ENCODE data around the gene LASP1NB.

The LASP1NB gene

GRCh38 chr17:38888842-38889241 is 36.6 kb upstream of the LASP1NB start:
- Histone ChIP-seq H3K9me2 (no peaks in the 10 kb centered on the region), H2AFZ (ENCODE audit: low read depth) (no peak overlapping the region), H3K36me3 (replicated peaks in 1 of 2; ENCODE audit: control insufficient read depth in 1 of 2, insufficient read depth in 2 of 2, low read length in 1 of 2) (peaks cover 44 to 51% of the 10 kb centered on the region in 2 experiments), H3F3A (replicated peaks; ENCODE audit: insufficient read depth) (peaks cover 7% of the 10 kb centered on the region), H3K27ac (ENCODE audit: low read depth in 2 of 2, low read length in 1 of 2) (no peak overlapping the region), H3K4me3 (ENCODE audit: low read depth in 2 of 2, low read length in 1 of 2) (no peak overlapping the region), H3K4me2 (no peak overlapping the region), H3K79me2 (ENCODE audit: insufficient read depth) (peaks cover 96% of the 10 kb centered on the region), H3K9ac (no peak overlapping the region), H3K9me3 (no peaks in the 10 kb centered on the region), H4K20me1 (ENCODE audit: insufficient read depth) (peaks cover 91% of the 10 kb centered on the region), H3K27me3 (ENCODE audit: insufficient read depth) (no peaks in the 10 kb centered on the region), H3K4me1 (ENCODE audit: control insufficient read depth in 1 of 2, insufficient read depth in 2 of 2, low read depth in 1 of 2, low read length in 1 of 2) (peaks cover 5 to 20% of the 10 kb centered on the region in 2 experiments; a peak in 2 of 4 replicates)
- DNase-seq, result no peak
- no peak for TF ChIP-seq MXI1 (IDR thresholded peaks at IDR 0.05; ENCODE audit: low read depth, low read length)
- TF ChIP-seq FOXJ3 (CRISPR knock-in tag; IDR thresholded peaks at IDR 0.05), result no peak
- TF ChIP-seq, protein P1, sequence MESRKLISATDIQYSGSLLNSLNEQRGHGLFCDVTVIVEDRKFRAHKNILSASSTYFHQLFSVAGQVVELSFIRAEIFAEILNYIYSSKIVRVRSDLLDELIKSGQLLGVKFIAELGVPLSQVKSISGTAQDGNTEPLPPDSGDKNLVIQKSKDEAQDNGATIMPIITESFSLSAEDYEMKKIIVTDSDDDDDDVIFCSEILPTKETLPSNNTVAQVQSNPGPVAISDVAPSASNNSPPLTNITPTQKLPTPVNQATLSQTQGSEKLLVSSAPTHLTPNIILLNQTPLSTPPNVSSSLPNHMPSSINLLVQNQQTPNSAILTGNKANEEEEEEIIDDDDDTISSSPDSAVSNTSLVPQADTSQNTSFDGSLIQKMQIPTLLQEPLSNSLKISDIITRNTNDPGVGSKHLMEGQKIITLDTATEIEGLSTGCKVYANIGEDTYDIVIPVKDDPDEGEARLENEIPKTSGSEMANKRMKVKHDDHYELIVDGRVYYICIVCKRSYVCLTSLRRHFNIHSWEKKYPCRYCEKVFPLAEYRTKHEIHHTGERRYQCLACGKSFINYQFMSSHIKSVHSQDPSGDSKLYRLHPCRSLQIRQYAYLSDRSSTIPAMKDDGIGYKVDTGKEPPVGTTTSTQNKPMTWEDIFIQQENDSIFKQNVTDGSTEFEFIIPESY (IDR thresholded peaks at IDR 0.05; ENCODE audit: borderline replicate concordance, low read depth), result no peak
- no peak for TF ChIP-seq JUND (IDR thresholded peaks at IDR 0.05)
- TF ChIP-seq EZH2phosphoT487 (IDR thresholded peaks at IDR 0.05; ENCODE audit: borderline replicate concordance, low read depth), result no peak
- no peak for TF ChIP-seq RXRA (IDR thresholded peaks at IDR 0.05; ENCODE audit: borderline replicate concordance, low read depth)
- TF ChIP-seq YY1 (IDR thresholded peaks at IDR 0.05; ENCODE audit: low read depth), result no peak
- TF ChIP-seq TCF12 (IDR thresholded peaks at IDR 0.05), result no peak
- no peak for TF ChIP-seq NFIC (IDR thresholded peaks at IDR 0.05; ENCODE audit: borderline replicate concordance)
- no peak for TF ChIP-seq GABPA (IDR thresholded peaks at IDR 0.05; ENCODE audit: low read depth)
- no peak for TF ChIP-seq FOXM1 (IDR thresholded peaks at IDR 0.05; ENCODE audit: low read depth)
- WGBS (ENCODE audit: low lambda C conversion rate), result 87% methylated on average over 8 of the region's 9 CpGs
- POLR2A ChIA-PET, result no interaction called here
- CTCF ChIA-PET, result no interaction called here

GRCh38 chr17:38889745-38890409 is 35.5 kb upstream of the LASP1NB start:
- H3F3A ChIP-seq (replicated peaks; ENCODE audit: insufficient read depth), result peaks cover 7% of the 10 kb centered on the region
- ChIA-PET POLR2A (no interaction called here), CTCF (no interaction called here)
- TF ChIP-seq EZH2phosphoT487 (IDR thresholded peaks at IDR 0.05; ENCODE audit: borderline replicate concordance, low read depth), result no peak
- TF ChIP-seq, protein P2, sequence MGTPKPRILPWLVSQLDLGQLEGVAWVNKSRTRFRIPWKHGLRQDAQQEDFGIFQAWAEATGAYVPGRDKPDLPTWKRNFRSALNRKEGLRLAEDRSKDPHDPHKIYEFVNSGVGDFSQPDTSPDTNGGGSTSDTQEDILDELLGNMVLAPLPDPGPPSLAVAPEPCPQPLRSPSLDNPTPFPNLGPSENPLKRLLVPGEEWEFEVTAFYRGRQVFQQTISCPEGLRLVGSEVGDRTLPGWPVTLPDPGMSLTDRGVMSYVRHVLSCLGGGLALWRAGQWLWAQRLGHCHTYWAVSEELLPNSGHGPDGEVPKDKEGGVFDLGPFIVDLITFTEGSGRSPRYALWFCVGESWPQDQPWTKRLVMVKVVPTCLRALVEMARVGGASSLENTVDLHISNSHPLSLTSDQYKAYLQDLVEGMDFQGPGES (IDR thresholded peaks at IDR 0.05; ENCODE audit: low read depth, low read length), result no peak
- TF ChIP-seq, protein P3, sequence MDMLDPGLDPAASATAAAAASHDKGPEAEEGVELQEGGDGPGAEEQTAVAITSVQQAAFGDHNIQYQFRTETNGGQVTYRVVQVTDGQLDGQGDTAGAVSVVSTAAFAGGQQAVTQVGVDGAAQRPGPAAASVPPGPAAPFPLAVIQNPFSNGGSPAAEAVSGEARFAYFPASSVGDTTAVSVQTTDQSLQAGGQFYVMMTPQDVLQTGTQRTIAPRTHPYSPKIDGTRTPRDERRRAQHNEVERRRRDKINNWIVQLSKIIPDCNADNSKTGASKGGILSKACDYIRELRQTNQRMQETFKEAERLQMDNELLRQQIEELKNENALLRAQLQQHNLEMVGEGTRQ (IDR thresholded peaks at IDR 0.05; ENCODE audit: borderline replicate concordance, low read depth, low read length), result no peak
- no peak for TF ChIP-seq RAD21 (IDR thresholded peaks at IDR 0.05; ENCODE audit: low read length)
- TF ChIP-seq, protein P1 (IDR thresholded peaks at IDR 0.05; ENCODE audit: borderline replicate concordance, low read depth), result no peak
- TF ChIP-seq TCF12 (IDR thresholded peaks at IDR 0.05), result no peak
- no peak for TF ChIP-seq YY1 (IDR thresholded peaks at IDR 0.05; ENCODE audit: low read depth)
- no peaks in the 10 kb centered on the region for H3K9me3 ChIP-seq
- no peak overlapping the region for H3K4me2 ChIP-seq
- peaks cover 89% of the 10 kb centered on the region for H3K79me2 ChIP-seq (ENCODE audit: insufficient read depth)
- H3K4me1 ChIP-seq (ENCODE audit: control insufficient read depth in 1 of 2, insufficient read depth in 2 of 2, low read depth in 1 of 2, low read length in 1 of 2), result peaks cover 5 to 21% of the 10 kb centered on the region in 2 experiments; a peak in 2 of 4 replicates
- no peak overlapping the region for H3K27ac ChIP-seq (ENCODE audit: low read depth in 2 of 2, low read length in 1 of 2)
- peaks cover 87% of the 10 kb centered on the region for H4K20me1 ChIP-seq (ENCODE audit: insufficient read depth)
- no peaks in the 10 kb centered on the region for H3K27me3 ChIP-seq (ENCODE audit: insufficient read depth)
- no peak overlapping the region for H3K9ac ChIP-seq
- no peak overlapping the region for H3K4me3 ChIP-seq (ENCODE audit: low read depth in 2 of 2, low read length in 1 of 2)
- H3K36me3 ChIP-seq (replicated peaks in 1 of 2; ENCODE audit: control insufficient read depth in 1 of 2, insufficient read depth in 2 of 2, low read length in 1 of 2), result peaks cover 41 to 60% of the 10 kb centered on the region in 2 experiments
- DNase-seq, result no peak
- WGBS (ENCODE audit: low lambda C conversion rate), result 96% methylated on average over 10 of the region's 12 CpGs
- no peaks in the 10 kb centered on the region for H3K9me2 ChIP-seq
- no peak overlapping the region for H2AFZ ChIP-seq (ENCODE audit: low read depth)

Data from SK-N-SH (cell line).